T-cell (primary cell): ENCODE data around the gene RAET1L. TPM values are rescaled to one million over a fixed set of nuclear protein-coding genes. Genes with fewer than 3 reads are reported as not detected.
"Not testable (repeated sequence)": the region's sequence is repeated elsewhere in the genome, so short reads cannot be mapped to it uniquely, and the experiment has no call there.

Experiments used
- ATAC-seq, 4 experiments: fragments of 200-7000 bp in 3 of 4; fragments of 150-1000 bp in 1 of 4; cut with Tn5 transposase; replicated peaks in 1 of 4; 1 replicate in 3 of 4; 2 replicates in 1 of 4; pipeline ENCODE4 v1.10.0; 2021; ENCODE audit warnings: moderate library complexity in 3 of 4, mild to moderate bottlenecking in 2 of 4, moderate number of reproducible peaks in 1 of 4
- CTCF ChIA-PET, 2 donors: fragments of 300-600 bp; sonication (Branson Sonifier 250); formaldehyde crosslinking; loops; one replicate each; lab custom pipeline; 2022; ENCODE audit warnings: antibody characterized with exemption in 2 of 2; lab: Charles Lee
- POLR2A ChIA-PET, 2 donors: fragments of 300-600 bp; sonication (Branson Sonifier 250); formaldehyde crosslinking; loops; one replicate each; lab custom pipeline; 2022; ENCODE audit warnings: antibody characterized with exemption in 2 of 2; lab: Charles Lee
- DNase-seq, 35 experiments: peaks; one replicate each; pipeline versions ENCODE4 v3.0.0 to v3.0.0-alpha.2; 2013 to 2023
- H3K27ac ChIP-seq: one replicate; pipeline ENCODE4 v1.5.1; 2013; ENCODE audit warnings: low read length
- H3K27me3 ChIP-seq, 2 experiments: replicated peaks in 1 of 2; 1 replicate in 1 of 2; 2 replicates in 1 of 2; pipeline versions ENCODE4 v1.6.1 to v1.7.0; 2013; ENCODE audit warnings: low read length in 1 of 2, mixed read lengths in 1 of 2; ENCODE audit not compliant: control insufficient read depth in 2 of 2, insufficient read depth in 2 of 2; ENCODE audit errors: extremely low read depth in 1 of 2
- H3K36me3 ChIP-seq, 2 donors: 1 replicate in 1 of 2; 2 replicates in 1 of 2; pipeline versions ENCODE4 v1.6.1 to v1.7.0; 2013; ENCODE audit warnings: low read length in 1 of 2; ENCODE audit not compliant: control insufficient read depth in 2 of 2, insufficient read depth in 1 of 2; ENCODE audit errors: extremely low read depth in 1 of 2
- H3K4me1 ChIP-seq, 2 experiments: 1 replicate in 1 of 2; 2 replicates in 1 of 2; pipeline versions ENCODE4 v1.6.1 to v1.7.0; 2013; ENCODE audit warnings: low read length in 2 of 2, mixed read lengths in 1 of 2; ENCODE audit not compliant: insufficient read depth in 2 of 2, control insufficient read depth in 1 of 2; ENCODE audit errors: extremely low read depth in 1 of 2
- H3K4me3 ChIP-seq, 2 donors: 1 replicate in 1 of 2; 2 replicates in 1 of 2; pipeline versions ENCODE4 v1.5.1 to v1.7.0; 2013; ENCODE audit warnings: mild to moderate bottlenecking in 2 of 2, low read length in 1 of 2, moderate library complexity in 1 of 2; ENCODE audit not compliant: control insufficient read depth in 1 of 2; ENCODE audit errors: extremely low read depth in 1 of 2
- H3K9me3 ChIP-seq: 2 replicates; pipeline ENCODE4 v1.7.0; 2013
- H3K27ac Mint-ChIP-seq, 2 donors: one replicate each; pipeline ENCODE4 v1.8.0; 2020 to 2021; ENCODE audit warnings: mild to moderate bottlenecking in 2 of 2, mixed read lengths in 2 of 2
- H3K27me3 Mint-ChIP-seq, 2 donors: one replicate each; pipeline ENCODE4 v1.8.0; 2021 to 2022; ENCODE audit warnings: mixed read lengths in 2 of 2
- H3K36me3 Mint-ChIP-seq: one replicate; pipeline ENCODE4 v1.8.0; 2021; ENCODE audit warnings: mixed read lengths
- H3K4me1 Mint-ChIP-seq, 3 donors: one replicate each; pipeline ENCODE4 v1.8.0; 2020 to 2022; ENCODE audit warnings: mixed read lengths in 3 of 3, mild to moderate bottlenecking in 1 of 3
- H3K4me3 Mint-ChIP-seq, 3 donors: one replicate each; pipeline ENCODE4 v1.8.0; 2020 to 2022; ENCODE audit warnings: mild to moderate bottlenecking in 3 of 3, mixed read lengths in 3 of 3, moderate library complexity in 3 of 3
- H3K9me3 Mint-ChIP-seq, 3 donors: one replicate each; pipeline ENCODE4 v1.8.0; 2020 to 2022; ENCODE audit warnings: mixed read lengths in 3 of 3
- WGBS: methylation state at CpG from one replicate; pipeline ENCODE4 v1.1.5; 2013; ENCODE audit warnings: missing lambda C conversion rate; ENCODE audit not compliant: insufficient coverage; 5-methylcytosine and 5-hydroxymethylcytosine counted together
- total RNA-seq, 35 experiments: library from RNA in 6 of 35; stranded (reverse) in 6 of 35; fragments of 120-200 nt in 1 of 35; gene quantifications; one replicate each; pipeline versions ENCODE4 v1.2.1 to v1.2.4 and lab custom pipeline; 2013 to 2026

The RAET1L gene
- total RNA-seq, 5 donors from 2014 or later (not counting 1 experiment from before 2014, with no cell fraction given): not detected

DNA sequence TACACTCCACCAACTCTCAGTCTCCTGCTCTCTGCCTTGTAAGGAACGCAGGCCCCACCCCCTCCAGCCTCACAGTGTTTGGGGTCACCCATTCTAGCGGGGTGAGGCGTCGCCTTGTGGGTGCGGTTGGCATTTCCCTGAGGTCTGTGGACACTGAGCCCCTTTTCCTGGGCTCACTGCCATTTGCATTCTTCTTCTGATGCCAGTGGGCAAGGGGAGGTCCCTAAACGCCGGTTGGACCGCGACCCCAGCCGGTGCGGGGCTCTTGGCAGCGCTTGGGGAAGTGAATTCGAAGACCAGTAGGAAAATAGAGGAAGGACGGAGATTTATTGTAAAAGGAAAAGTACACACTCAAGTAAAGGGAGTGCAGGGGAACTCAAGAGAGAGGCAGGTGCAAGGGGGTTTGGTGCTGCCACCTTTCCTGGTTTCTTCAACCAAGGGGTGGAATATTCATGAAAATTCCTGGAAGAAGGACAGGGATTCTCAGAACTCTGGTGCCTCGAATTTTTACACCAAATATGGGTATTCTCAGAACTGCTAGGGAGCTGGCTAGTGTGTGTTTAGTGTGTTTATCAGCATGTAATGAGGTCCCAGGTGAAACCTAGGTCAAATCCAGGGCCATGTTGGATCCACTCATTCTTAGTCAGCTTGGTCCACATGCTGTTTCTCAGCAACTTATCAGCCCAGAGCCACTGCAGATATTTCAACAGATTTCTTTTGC, 9.9 kb downstream of the RAET1L start:
- Histone ChIP-seq H3K4me1 (peaks cover 0 to 12% of the 10 kb centered on the region in 2 experiments), H3K27me3 (peaks cover 17 to 41% of the 10 kb centered on the region in 2 experiments)
- WGBS: 3% methylated on average over 5 of the region's 15 CpGs
- H3K27me3 Mint-ChIP-seq: peaks cover 66 to 76% of the 10 kb centered on the region in 2 donors
- H3K36me3 ChIP-seq, H3K4me3 ChIP-seq, H3K4me3 Mint-ChIP-seq, POLR2A ChIA-PET, H3K9me3 ChIP-seq, H3K27ac ChIP-seq, H3K9me3 Mint-ChIP-seq, H3K36me3 Mint-ChIP-seq: not testable (repeated sequence)
- ATAC-seq: peak in 2 of 4 experiments; percentile 28 to 60
- DNase-seq: peak in 3 of 35 experiments; percentile 15 to 62 (median 24)
- CTCF ChIA-PET: interaction anchor here in 1 of 2 donors (0.5 kb wide), 1 partner anchor 32 kb away, joined by 3 read pairs; no protein-coding TSS in a partner anchor
- H3K27ac Mint-ChIP-seq: peak overlapping the region in 1 of 2 donors; percentile 39
- peaks cover 9 to 24% (median 18%) of the 10 kb centered on the region in 3 donors for H3K4me1 Mint-ChIP-seq

DNA sequence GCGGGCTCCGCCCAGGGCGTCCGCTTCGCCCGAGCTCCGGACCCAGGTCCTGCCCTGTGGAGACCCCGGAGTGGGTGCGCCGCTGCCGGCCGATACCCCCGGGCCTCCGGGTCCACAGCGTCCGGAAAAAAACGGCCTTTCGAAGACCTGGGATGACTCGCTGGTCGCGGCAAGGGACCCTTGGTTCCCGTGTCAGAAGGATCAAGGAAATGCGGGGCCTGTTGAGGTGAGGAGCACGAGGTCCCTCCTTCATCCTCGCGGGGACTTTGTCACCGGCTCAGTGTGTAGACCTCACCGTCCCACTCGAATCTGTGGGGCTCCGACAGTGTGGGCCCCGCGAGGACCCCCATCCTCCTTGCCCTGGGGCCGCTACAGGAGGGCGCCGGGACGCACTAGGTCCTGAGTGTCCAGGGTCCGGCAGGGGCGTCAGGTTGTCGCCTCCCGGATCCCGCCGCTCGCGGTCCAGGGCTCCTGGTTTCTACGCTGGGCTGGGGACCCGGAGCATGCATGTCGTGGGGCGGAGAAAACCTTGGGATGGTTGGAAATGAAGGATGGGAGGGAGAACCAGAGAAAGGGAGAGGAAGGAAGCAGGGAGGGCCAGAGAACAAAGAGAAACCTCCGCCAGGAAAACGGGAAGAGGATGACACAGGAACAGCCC, 10.6 kb downstream of the RAET1L start:
- Histone ChIP-seq H3K4me1 (peaks cover 0 to 12% of the 10 kb centered on the region in 2 experiments), H3K27me3 (peaks cover 17 to 44% of the 10 kb centered on the region in 2 experiments)
- CTCF ChIA-PET, H3K9me3 ChIP-seq, H3K36me3 ChIP-seq, ATAC-seq, H3K36me3 Mint-ChIP-seq, H3K4me3 Mint-ChIP-seq, H3K27ac Mint-ChIP-seq, H3K27ac ChIP-seq, POLR2A ChIA-PET, H3K4me3 ChIP-seq, H3K9me3 Mint-ChIP-seq: not testable (repeated sequence)
- no CpG with 5 or more reads among the region's 50 CpGs for WGBS
- Mint-ChIP-seq H3K4me1 (peaks cover 9 to 24% (median 18%) of the 10 kb centered on the region in 3 donors), H3K27me3 (peaks cover 71 to 83% of the 10 kb centered on the region in 2 donors)
- peak in 1 of 35 experiments; percentile 23 for DNase-seq

DNA sequence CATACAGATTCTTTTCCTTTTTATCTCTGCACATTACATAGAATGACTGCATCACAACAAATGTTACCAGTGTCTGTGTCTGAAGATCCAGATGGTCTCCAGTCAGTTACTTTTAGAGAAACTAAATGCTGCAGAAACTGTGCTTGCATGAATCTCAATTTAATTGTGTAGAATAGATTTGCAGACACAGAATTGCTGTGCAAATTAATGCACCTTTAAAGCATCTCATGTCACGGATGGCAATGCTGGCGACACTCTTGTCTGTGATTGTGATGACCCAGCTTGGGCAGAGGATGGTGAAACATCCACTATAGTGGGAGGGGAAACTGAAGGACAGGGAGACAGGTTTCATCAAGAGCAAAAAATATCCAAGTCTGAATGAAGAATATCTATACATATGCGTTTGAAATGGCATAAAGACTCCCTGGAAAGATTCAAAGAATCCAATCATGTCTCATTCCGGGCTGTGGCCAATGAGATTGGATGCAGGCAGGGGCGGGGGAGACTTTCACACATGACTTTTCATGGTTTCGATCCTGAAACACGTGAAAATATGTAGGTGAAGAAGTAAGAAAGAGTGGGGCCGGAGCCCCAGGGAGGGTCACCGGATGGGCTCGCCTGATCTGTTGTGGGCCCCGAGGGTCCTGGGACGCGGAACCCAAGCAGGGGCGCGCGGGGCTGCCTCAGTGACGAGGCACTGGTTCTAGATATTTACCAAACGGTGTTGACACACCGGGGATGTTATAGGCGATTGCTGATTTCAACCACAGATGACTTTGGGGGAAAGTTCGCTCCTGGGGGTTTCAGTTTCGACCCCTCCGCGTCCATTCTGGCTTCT, 11.3 kb downstream of the RAET1L start:
- H3K4me3 ChIP-seq, ATAC-seq, H3K9me3 Mint-ChIP-seq, H3K36me3 Mint-ChIP-seq, DNase-seq, CTCF ChIA-PET, H3K36me3 ChIP-seq, H3K9me3 ChIP-seq, H3K27ac ChIP-seq, POLR2A ChIA-PET: not testable (repeated sequence)
- Histone ChIP-seq H3K4me1 (peaks cover 0 to 12% of the 10 kb centered on the region in 2 experiments), H3K27me3 (peaks cover 17 to 44% of the 10 kb centered on the region in 2 experiments)
- WGBS: no CpG with 5 or more reads among the region's 24 CpGs
- peak overlapping the region in 2 of 3 donors; percentile 31 to 61 for H3K4me3 Mint-ChIP-seq
- H3K4me1 Mint-ChIP-seq: peaks cover 9 to 24% (median 18%) of the 10 kb centered on the region in 3 donors
- H3K27ac Mint-ChIP-seq: peak overlapping the region in 1 of 2 donors; percentile 47
- peaks cover 71 to 84% of the 10 kb centered on the region in 2 donors for H3K27me3 Mint-ChIP-seq

DNA sequence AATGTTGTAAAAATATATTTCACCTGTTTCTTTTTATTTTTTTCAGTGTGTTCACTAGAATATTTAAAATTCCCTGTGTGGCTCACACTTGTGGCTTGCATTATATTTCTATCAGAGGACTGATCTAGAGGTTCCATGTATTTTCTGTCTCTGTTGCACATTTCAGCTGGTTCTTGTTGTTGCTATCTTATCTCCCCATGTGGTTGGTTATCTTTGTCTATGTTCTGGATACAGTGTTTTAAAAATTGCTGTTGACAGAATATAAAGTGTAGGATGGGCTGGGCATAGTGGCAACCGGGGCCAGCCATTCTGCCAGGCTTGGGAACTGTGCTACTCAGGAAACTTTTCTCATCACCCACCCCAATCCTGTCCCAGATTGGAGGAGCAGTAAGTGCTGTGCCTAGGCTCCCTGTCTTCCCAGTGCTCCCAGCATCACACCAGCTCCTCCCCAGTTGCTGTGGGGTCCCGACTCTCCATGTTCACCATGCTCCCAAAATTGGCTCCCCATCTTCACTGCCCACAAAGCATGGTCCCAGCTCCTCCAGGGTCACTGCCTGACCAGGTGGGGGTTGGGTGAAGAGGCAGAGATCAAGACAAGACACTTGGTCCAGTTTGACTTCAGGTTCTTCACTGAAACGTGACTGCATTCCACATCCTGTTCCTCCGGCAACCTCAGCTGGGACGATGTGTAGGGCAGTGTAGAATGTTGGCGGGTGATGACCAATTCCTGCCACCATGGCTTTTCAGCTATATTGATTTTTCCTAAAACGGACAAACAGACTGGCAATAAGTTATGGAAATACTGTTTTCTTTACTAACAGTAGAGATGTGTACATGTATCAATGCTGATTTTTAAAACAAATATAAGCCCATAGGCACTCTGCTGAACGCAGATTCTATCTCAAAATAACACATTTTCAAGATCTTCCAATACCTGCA, 12.2 kb downstream of the RAET1L start:
- DNase-seq, H3K9me3 Mint-ChIP-seq, H3K36me3 ChIP-seq, H3K4me3 ChIP-seq, ATAC-seq, H3K27ac Mint-ChIP-seq, H3K36me3 Mint-ChIP-seq, CTCF ChIA-PET, H3K9me3 ChIP-seq, H3K4me3 Mint-ChIP-seq, H3K27ac ChIP-seq: not testable (repeated sequence)
- H3K4me1 Mint-ChIP-seq: peaks cover 9 to 24% (median 18%) of the 10 kb centered on the region in 3 donors
- Histone ChIP-seq H3K27me3 (peaks cover 19 to 49% of the 10 kb centered on the region in 2 experiments), H3K4me1 (peaks cover 0 to 12% of the 10 kb centered on the region in 2 experiments)
- no CpG with 5 or more reads among the region's 8 CpGs for WGBS
- POLR2A ChIA-PET: interaction anchor here in 1 of 2 donors (0.7 kb wide), 1 partner anchor 80 kb away, joined by 6 read pairs; no protein-coding TSS in a partner anchor
- peaks cover 71 to 85% of the 10 kb centered on the region in 2 donors for H3K27me3 Mint-ChIP-seq

DNA sequence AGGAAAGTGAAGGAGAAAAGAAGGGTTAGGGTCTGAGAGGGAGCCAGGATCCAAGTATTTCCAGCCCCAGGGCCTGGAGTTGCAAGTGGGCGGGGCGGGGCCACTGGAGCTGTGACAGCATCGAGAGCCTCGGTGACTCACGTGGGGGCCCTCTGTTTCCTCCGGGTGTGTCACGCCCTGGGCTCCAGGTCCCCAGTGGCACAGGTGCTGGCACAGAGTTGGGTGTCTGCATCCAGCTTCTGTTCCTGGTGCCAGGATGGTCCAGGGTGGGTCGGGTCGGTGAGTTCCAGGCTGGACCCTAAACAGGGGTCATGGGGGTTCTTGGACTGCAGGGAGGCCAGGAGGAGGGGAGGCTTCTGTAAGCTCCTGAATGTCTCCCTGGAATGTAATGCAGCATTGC, 16.7 kb downstream of the RAET1L start:
- no peaks in the 10 kb centered on the region for H3K9me3 Mint-ChIP-seq
- peaks cover 14 to 26% (median 21%) of the 10 kb centered on the region in 3 donors for H3K4me1 Mint-ChIP-seq
- Histone ChIP-seq H3K27me3 (peaks cover 12 to 46% of the 10 kb centered on the region in 2 experiments), H3K27ac (no peak overlapping the region), H3K9me3 (no peaks in the 10 kb centered on the region), H3K4me1 (peaks cover 5 to 31% of the 10 kb centered on the region in 2 experiments), H3K36me3 (no peaks in the 10 kb centered on the region), H3K4me3 (no peak overlapping the region)
- H3K36me3 Mint-ChIP-seq: no peaks in the 10 kb centered on the region
- no peak overlapping the region for H3K4me3 Mint-ChIP-seq
- WGBS: 47% methylated on average over 9 of the region's 9 CpGs
- peak overlapping the region in 1 of 2 donors; percentile 7 for H3K27ac Mint-ChIP-seq
- H3K27me3 Mint-ChIP-seq: peaks cover 40 to 46% of the 10 kb centered on the region in 2 donors
- ATAC-seq (no peak), DNase-seq (peak in 2 of 35 experiments; percentile 17 to 18)
- ChIA-PET POLR2A (no interaction called here), CTCF (interaction anchor here in 1 of 2 donors (1.3 kb wide), 1 partner anchor 173 kb away, joined by 4 read pairs; no protein-coding TSS in a partner anchor)
